IPS-11a (cell line): ENCODE data around the gene ZNF25.
"Not testable (repeated sequence)": the region's sequence is repeated elsewhere in the genome, so short reads cannot be mapped to it uniquely, and the experiment has no call there.

Source experiments
- H3K4me3 ChIP-seq: one replicate; pipeline ENCODE4 v1.5.1; 2013; ENCODE audit warnings: low read depth, low read length, control low read depth

ZNF25 gene

DNA sequence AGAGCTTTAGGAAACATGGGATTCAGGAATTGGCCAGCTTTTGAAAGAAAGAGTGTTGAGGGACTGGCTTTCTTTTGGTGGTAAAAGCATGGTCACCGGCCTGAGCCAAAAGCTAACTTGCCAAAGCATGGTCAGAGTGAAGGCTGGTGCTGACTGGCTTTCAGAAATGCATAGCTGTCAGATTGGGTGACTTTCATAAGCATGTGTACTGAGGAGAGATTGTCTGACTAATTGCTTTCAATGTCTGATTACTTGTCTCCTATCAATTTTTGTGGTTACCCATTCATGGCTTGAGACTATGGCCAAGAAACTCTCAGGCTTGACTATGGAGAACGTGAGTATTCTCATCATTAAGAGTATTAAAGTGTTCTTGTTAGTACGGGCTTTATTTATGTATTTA lies 28.2 kb downstream of the ZNF25 start:
- no peak overlapping the region for H3K4me3 ChIP-seq

DNA sequence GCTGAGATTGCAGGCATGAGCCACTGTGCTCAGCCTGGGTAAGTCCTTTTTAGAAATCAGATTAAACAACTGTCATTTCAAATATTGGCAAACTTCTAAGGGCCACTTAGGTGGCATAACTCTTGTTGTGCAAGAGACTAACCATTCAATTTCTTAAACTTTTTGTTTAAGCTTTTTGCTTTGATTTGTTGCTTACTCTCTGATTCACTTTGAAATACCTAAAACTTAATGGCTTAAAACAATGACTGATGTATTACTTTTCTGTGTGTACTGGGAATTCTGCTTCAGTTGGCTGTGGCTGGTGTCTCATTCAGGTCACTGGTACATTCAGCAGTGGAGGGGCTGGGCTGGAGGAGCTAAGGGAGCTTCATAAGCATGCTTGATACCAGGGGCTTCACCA lies 28.9 kb downstream of the ZNF25 start:
- H3K4me3 ChIP-seq: no peak overlapping the region

DNA sequence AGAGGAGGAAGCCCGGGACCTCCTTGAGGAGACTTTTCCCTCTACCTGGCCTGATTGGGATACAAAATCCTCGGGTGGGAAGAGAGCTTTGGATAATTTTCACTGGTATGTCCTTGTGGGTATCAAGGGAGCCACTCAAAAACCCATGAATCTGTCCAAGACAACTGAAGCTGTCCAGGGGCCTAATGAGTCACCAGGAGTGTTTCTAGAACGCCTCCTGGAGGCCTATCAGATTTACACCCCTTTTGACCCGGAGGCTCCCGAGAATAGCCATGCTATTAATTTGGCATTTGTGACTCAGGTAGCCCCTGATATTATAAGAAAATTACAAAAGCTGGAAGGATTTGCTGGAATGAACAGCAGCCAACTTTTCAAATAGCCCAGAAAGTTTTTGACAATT lies 38.6 kb downstream of the ZNF25 start:
- no peak overlapping the region for H3K4me3 ChIP-seq

DNA sequence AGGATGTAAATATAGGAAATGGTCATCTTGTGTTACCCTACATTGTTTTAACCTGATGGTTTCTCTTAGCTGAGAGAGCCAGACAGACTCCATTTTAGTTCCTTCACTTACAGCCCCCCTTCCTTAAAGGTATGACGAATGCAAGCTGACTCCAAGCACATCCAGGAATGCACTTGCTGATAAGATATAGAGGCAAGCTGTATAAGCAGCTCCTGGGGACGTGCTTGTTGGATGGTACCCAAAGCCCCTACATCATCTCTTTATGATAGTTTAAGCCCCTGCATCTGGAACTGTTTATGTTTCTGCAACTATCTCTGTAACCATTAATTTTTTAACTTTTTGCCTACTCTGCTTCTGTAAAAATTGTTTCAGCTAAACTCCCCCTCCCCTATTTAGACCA lies 41.7 kb downstream of the ZNF25 start:
- no peak overlapping the region for H3K4me3 ChIP-seq

DNA sequence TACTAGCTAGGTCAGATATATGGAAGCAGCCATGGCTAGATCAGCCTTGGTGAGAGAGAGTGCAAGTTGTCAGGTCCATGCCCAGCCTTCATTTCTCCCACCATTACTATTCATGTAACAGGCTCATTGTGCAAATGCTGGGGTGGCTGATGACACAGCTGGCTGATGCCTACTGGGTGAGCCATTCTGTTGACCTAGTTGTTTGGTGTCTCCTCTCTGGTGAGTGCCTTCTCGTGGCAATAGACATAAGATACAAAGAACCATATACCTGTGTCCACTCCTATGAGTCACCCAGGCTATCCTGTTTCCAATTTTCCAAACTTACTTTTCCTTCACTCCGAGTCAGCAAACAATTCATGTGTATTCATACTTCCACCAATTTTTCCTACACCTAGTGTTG lies 46.0 kb downstream of the ZNF25 start:
- no peak overlapping the region for H3K4me3 ChIP-seq

DNA sequence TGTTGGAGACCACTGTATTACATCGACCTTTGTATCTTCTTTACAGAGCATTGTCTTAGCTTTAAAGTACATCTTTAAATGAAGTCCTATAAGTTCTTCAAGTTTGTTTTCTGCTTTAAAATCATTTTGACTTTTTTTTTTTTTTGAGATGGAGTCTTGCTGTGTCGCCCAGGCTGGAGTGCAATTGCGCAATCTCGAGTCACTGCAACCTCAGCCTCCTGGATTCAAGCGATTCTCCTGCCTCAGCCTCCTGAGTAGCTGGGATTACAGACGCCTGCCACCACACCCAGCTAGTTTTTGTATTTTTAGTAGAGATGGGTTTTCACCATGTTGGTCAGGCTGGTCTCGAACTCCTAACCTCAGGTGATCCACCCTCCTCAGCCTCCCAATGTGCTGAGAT lies 68.3 kb downstream of the ZNF25 start:
- not testable (repeated sequence) for H3K4me3 ChIP-seq

DNA sequence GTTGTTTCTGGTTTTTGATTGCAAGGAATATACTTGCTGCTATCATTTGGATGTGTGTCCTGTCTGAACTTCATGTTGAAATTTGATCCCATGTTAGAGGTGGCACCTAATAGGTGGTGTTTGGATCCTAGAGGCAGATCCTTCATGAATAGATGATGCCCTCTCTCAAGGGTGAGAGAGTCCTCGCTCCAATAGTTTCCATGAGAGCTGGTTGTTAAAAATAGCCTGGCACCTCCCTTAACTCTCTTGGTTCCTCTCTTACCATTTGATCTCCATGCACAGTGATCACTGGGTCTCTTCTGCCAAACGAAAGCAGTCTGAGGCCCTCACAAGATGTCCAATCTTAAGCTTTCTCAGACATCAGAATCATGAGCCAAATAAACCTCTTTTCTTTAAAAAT lies 70.1 kb downstream of the ZNF25 start:
- no peak overlapping the region for H3K4me3 ChIP-seq
